Measurements from ENCODE around the gene APPL1.
"Not testable (repeated sequence)": the region's sequence is repeated elsewhere in the genome, so short reads cannot be mapped to it uniquely, and the experiment has no call there.

Gene APPL1

DNA sequence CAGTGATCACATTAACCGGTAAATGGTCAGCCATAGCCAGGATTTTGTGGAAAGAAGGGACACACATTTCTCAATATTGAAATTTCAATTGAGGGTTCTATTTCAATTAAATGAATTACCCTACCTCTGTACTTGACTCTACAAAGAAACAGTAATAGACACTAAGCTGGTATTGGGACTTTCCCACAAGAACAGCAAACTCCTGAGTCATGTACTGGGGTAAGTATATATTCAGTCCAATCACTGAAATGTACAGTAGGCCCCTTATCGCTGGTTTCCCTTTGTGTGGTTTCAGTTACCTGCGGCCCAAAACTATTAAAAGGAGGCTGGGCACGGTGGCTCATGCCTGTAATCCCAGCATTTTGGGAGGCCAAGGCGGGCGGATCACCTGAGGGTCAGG, 47.3 kb downstream of the APPL1 start:
- DNase-seq: no peak

DNA sequence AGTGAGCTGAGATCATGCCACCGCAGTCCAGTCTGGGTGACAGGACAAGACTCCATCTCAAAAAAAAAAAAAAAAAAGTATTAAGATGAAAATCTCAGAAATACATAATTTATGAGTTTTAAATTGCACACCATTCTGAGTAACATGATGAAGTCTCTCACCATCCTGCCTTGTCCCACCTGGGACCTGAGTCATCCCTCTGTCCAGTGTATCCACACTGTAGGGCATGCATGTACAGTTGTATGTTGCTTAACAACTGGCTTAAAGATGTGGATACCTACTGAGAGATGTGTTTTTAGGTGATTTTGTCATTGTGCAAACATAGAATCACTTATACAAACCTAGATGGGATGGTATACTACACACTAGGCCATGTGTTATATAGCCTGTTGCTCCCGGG, 47.9 kb downstream of the APPL1 start:
- no peak for DNase-seq

DNA sequence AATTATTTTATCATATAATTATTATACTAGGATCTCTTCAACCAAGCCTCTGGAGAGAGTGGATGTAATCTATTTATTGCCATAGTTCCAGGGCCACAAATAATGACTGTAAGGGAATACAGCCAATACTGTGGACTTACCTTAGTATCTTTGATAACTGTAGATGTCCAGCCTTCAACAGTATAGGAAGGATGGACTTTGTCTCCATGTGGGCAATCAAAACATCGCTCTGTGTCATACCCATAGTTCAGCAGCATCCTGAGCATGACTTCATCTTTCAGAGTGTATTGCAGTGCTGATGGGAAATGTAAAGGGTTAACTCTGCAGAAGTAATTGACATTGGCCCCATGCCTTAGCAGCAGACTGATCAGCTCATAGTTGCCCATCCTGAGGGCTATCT, 50.7 kb downstream of the APPL1 start:
- no peak for DNase-seq

DNA sequence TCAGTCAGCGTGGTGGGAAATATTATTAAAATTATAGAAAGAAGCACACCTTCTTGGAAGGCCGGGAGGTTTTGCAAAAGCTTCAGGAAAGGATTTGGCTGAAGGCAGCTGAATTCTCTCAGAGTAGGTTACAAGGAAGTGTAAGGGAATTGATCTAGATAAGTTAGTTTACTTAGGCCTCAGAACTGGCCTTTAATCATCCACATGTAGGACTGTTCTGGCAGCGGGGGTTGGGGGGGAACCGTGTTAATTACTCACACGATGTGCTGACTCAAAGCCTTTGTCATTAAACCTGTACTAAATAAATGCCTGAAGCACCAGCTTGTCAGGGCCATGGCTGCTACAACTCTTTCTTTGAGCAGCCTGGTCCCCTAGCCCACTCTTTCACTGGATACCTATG, 52.2 kb downstream of the APPL1 start:
- DNase-seq: no peak

DNA sequence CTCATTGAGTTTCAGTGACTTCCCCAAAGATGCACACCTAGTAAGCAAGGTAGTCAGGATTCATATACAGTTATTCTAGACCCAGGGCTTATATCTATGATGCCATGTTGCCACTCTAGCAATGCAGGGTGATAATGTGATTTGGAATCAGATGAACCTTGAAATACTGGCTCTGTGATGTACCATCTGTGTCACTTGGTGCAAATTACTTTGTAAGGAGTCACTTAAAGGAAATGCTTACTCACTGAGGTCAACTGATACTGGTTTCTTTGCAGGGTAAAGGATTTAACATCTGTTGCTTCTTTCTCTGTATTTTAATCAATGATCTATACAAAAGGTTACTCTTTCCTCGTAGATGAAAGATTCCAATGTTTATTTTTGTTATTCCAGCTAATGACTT, 54.2 kb downstream of the APPL1 start:
- DNase-seq: no peak

DNA sequence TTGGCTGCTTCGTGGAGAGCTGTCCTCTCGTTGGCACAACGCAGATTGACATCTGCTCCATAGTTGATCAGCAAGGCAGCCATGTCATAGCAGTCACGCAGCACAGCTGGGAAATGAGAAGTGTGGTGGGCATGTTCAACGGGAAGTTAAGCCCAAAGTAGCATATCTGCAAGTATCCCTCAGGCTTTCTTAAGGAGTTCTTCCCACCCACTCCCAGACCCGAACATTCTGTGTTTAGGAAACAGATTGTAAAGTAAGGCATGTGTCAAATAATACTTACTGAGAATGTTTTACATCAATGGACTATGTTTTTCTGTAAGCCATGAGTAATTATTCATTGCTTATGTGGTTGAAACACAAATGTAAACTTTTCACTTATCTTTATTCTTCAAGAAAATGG, 55.8 kb downstream of the APPL1 start:
- no peak for DNase-seq

DNA sequence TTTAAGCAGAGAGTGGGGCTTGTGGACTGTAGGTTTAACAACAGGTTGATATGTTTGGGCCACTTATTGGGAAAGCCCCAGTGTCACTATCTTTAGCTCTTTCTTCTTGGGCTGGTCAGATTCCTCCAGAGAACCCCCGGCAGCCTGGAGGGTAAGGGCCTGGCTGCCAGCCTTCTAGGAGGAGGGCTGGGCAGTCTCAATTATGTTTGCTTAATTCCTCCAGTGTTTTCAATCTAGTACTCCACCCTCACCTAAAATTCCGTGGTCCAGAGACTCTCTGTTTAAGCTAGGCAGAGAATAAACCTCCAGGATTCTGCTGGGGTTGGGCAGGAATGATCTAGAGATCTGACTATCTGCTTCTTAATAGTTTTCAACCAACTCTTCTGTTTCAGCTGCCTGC, 59.7 kb downstream of the APPL1 start:
- DNase-seq: no peak

DNA sequence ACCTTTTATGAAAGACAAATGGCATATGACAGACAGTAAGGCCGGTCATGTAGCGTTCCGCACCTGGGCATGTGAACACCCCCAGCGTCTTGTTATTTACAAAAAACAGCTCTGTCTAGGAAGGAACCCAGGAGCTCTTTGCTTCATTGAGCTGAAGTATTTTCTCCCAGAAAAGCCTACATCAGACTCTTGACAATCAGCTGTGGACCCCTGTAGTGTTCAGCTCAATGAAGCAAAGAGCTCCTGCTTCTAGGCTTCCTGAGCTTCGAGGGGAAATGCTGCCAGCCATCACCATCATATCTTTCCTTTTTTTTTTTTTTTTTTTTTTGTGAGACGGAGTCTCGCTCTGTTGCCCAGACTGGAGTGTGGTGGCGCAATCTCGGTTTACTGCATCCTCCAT, 60.9 kb downstream of the APPL1 start:
- DNase-seq: no peak

DNA sequence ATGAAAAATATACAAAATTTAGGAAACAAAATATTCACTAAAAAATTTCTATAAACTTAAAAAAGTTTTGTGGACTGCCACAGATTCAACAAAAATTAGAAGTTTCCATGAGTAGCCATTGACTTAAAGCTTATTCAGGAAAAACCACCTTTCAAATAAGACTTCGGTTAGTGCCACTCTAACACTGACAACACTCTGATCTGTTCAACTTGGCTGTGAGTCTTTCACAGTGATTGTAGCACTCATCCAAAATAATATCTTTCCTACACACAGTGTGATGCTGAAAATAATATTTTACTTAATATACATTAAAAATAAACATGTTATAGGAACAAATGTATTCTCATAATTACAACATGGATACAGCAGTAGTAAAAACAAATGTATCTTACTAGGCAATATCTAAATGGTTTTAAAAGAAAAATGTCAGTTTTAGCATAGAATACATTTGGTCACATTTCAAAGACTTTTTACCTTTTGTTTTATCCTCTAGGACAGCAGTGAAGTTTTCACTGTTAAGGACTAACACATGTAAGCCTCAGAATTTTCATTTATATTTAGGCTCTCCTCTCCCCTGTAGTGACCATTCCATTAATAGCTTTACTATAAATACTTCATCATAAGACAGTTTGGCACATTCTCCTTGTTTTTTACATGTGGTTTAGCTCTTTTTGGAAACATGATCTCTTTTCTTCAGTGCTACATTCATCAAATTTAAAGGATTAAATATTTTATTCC, 64.8 kb downstream of the APPL1 start, which contains the start of gene ASB14:
TSS of gene ASB14 (minus strand) at position 527 of the 738 bp plus-strand sequence. CDS start 652 bp downstream, outside the sequence.
- DNase-seq: no peak

DNA sequence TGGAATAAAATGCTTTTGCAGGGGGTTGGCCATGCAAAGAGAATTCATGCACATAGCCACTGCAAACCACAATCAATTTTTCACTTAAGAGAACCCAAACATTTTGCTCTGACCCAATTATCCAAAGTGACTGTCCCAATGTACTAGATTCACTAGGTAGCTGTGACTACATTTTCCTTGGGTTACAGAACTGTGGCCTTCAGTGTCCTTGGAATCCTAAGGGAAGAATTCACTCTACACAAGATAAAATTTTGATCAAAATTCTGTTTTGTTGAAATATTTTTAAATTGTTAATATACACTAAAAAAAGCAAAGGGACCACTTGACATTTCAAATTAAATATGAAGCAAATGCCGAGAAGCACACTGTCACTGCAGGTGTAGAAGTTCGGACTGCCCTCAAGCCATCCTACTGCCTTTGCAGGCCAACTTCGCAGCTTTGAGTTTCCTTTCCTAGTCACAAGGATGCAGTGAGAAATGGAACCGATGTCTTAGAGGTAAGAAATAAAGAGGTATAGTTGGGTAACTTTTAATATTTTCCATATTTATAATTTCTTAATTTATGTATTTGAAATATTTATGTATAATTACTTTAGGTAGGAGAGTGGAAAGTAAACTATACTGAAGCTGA, 65.5 kb downstream of the APPL1 start:
- no peak for DNase-seq

DNA sequence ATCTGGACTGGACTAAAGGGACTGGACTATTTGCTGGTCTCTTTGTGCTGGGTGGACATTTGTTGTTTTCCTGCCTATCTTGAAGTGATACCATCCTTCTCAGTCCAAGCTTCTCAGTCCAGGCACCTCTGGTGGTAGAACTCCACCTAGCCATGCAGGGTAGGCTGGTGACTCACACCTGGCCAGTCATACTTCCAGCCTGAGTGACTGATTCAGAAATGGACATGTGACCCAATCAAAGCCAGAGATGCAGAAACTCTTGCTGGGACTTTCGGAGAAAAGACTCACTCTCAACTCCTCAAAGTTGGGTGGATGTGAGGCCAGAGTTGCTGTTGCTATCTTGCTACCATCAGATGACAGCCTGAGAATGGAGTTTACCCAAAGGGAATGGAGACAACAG, 70.5 kb downstream of the APPL1 start:
- no peak for DNase-seq

DNA sequence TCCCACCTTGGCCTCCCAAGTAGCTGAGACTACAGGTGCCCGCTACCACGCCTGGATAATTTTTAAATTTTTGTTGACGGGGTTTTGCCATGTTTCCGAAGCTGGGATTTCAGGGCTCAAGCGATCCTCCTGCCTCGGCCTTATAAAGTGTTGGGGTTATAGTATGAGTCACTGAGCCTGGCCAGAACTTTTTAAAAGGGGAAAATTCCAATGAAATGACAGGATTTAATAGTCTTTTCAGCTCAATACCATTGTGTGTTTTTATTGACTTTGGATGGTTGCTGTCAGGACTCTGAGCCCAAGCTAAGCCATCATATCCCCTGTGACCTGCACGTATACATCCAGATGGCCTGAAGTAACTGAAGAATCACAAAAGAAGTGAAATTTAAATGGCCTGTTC, 76.0 kb downstream of the APPL1 start:
- not testable (repeated sequence) for DNase-seq

DNA sequence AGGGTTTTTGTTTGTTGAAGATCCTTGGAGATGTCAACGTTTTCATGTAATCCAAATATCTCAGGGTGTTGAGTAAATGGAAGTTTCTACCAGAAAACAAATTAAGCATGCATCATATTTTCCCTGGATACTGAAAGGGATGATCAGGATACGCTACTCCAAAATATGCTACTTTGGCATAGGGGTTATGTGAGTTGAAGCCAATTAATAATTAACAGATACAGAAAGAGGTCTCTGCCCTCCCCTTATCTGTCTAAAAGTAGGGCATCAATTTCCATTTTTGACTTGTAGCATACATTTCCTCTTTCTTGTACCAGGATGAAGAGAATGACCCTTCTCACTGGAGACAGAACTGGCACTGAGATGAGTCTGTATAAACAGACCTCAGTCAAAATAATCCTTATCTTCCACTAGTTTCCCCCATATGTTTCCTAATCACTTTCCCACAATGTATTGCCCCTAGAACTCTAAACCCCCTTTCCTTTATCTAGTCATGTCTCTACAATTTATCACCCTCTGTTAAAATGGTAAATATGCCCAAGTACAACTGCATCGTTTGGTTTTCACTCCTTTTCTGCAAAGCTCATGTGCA, 82.3 kb downstream of the APPL1 start:
- no peak for DNase-seq

DNA sequence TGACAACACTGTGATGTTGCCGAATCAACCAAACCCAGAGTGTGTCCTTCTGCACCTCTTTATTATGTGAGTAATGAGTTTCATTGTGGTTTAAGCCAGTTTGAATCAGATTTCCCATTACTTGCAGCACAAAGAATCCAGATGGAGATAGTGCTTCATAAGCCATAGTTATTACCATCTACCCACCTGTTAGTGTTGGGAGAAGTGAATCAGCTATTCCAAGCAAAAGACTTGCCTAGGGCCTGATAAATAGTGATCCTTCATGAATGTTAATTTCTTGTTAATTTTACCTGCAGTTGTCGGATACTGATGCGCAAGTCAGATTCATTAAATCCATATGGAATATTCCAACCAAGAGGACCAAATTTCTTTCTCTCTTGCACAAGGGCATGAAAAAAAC, 86.7 kb downstream of the APPL1 start:
- no peak for DNase-seq
